HCT116 (cell line): ENCODE results near the gene GNRH2. TPM values are rescaled to one million over a fixed set of nuclear protein-coding genes. Genes with fewer than 3 reads are reported as not detected.

Experiments used
- ATAC-seq: fragments of 200-7000 bp; cut with Tn5 transposase; 2 replicates; pipeline ENCODE4 v1.9.1; 2020; ENCODE audit warnings: mild to moderate bottlenecking, moderate library complexity
- BruUV-seq: library from RNA; stranded (reverse); fragments of 400-500 nt; replicated peaks from 2 replicates; lab custom pipeline; 2021; lab: Mats Ljungman, UMichigan
- CTCF ChIA-PET: fragments of 300-600 bp; sonication (Branson Sonifier 250); formaldehyde crosslinking; loops from one replicate; lab custom pipeline; 2021; ENCODE audit warnings: antibody characterized with exemption; lab: Charles Lee
- POLR2A ChIA-PET: fragments of 300-600, 350-600 bp; sonication (Branson Sonifier 250); formaldehyde crosslinking; loops from one replicate; lab custom pipeline; 2021; ENCODE audit warnings: antibody characterized with exemption; lab: Charles Lee
- RAD21 ChIA-PET, 2 experiments: fragments of 300-600 bp; sonication (Branson Sonifier 250); formaldehyde crosslinking; loops; one replicate each; lab custom pipeline; 2023; ENCODE audit warnings: low total read pairs in 2 of 2; ENCODE audit not compliant: uncharacterized antibody in 2 of 2, unreplicated experiment in 2 of 2, low non-redundant PET in 1 of 2; lab: Charles Lee
- DNase-seq: peaks from one replicate; pipeline ENCODE4 v3.0.0-alpha.2; 2010; ENCODE audit warnings: low read depth, low spot score
- H2AFZ ChIP-seq: fragments of 200-600 bp; shearing (Covaris generic), sonication (generic); 2 replicates; pipeline ENCODE4 v1.6.1; 2017; ENCODE audit warnings: low read depth, mixed run types, mixed read lengths, antibody characterized with exemption, low read length; ENCODE audit not compliant: poor library complexity, severe bottlenecking
- H3K27ac ChIP-seq: 2 replicates; pipeline ENCODE4 v1.5.1; 2012; ENCODE audit warnings: low read depth, low read length
- H3K27me3 ChIP-seq: fragments of 200-600 bp; sonication (generic); 2 replicates; pipeline ENCODE4 v1.6.1; 2016; ENCODE audit warnings: mixed run types, low read length, mixed read lengths; ENCODE audit not compliant: insufficient read depth
- H3K36me3 ChIP-seq, 2 experiments: fragments of 200-500 bp in 1 of 2; fragments of 200-600 bp in 1 of 2; sonication (Bioruptor generic) in 1 of 2; sonication (generic) in 1 of 2; 2 replicates each; pipeline versions ENCODE4 v1.5.1 to v1.6.1; 2014 to 2016; ENCODE audit warnings: low read length in 2 of 2, inconsistent platforms in 1 of 2, mixed read lengths in 1 of 2, mixed run types in 1 of 2; ENCODE audit not compliant: insufficient read depth in 2 of 2, control insufficient read depth in 1 of 2
- H3K4me1 ChIP-seq, 2 experiments: fragments of 200-600 bp in 1 of 2; sonication (generic) in 1 of 2; 2 replicates each; pipeline versions ENCODE4 v1.5.1 to v1.6.1; 2012 to 2017; ENCODE audit warnings: low read length in 2 of 2, inconsistent platforms in 1 of 2, mild to moderate bottlenecking in 1 of 2, mixed read lengths in 1 of 2, mixed run types in 1 of 2, moderate library complexity in 1 of 2; ENCODE audit not compliant: insufficient read depth in 2 of 2, control insufficient read depth in 1 of 2
- H3K4me2 ChIP-seq: fragments of 200-600 bp; sonication (generic); 2 replicates; pipeline ENCODE4 v1.6.1; 2017; ENCODE audit warnings: mixed run types, low read length, mixed read lengths
- H3K4me3 ChIP-seq, 2 experiments: fragments of 200-600 bp in 1 of 2; sonication (generic) in 1 of 2; replicated peaks in 1 of 2; 2 replicates each; pipeline ENCODE4 v1.5.1; 2011 to 2016; ENCODE audit warnings: low read length in 2 of 2, control low read depth in 1 of 2, low read depth in 1 of 2, mild to moderate bottlenecking in 1 of 2, mixed read lengths in 1 of 2, mixed run types in 1 of 2
- H3K79me2 ChIP-seq: fragments of 200-600 bp; sonication (generic); 2 replicates; pipeline ENCODE4 v1.6.1; 2017; ENCODE audit warnings: mild to moderate bottlenecking, mixed run types, low read length, moderate library complexity, mixed read lengths; ENCODE audit not compliant: insufficient read depth
- H3K9ac ChIP-seq: fragments of 200-600 bp; sonication (generic); 2 replicates; pipeline ENCODE4 v1.6.1; 2016; ENCODE audit warnings: low read length, mixed read lengths
- H3K9me2 ChIP-seq: fragments of 200-600 bp; sonication (generic), shearing (Covaris generic); 2 replicates; pipeline ENCODE4 v1.6.1; 2017; ENCODE audit warnings: mixed run types, mild to moderate bottlenecking, moderate library complexity; ENCODE audit not compliant: insufficient read depth
- H3K9me3 ChIP-seq, 2 experiments: fragments of 200-500 bp in 1 of 2; fragments of 200-600 bp in 1 of 2; sonication (Bioruptor generic) in 1 of 2; sonication (generic) in 1 of 2; 2 replicates each; pipeline ENCODE4 v1.6.1; 2014 to 2017; ENCODE audit warnings: low read length in 2 of 2, mixed read lengths in 2 of 2, inconsistent platforms in 1 of 2, low read depth in 1 of 2, mild to moderate bottlenecking in 1 of 2, mixed run types in 1 of 2, moderate library complexity in 1 of 2; ENCODE audit not compliant: control insufficient read depth in 1 of 2, insufficient read depth in 1 of 2
- H4K20me1 ChIP-seq: fragments of 200-600 bp; sonication (generic), shearing (Covaris generic); 2 replicates; pipeline ENCODE4 v1.6.1; 2017; ENCODE audit warnings: mixed run types, mild to moderate bottlenecking, moderate library complexity; ENCODE audit not compliant: insufficient read depth
- ATF3 ChIP-seq: IDR thresholded peaks from 2 replicates; pipeline ENCODE4 v1.6.1; 2012
- CBX3 ChIP-seq: IDR thresholded peaks from 2 replicates; pipeline ENCODE4 v1.6.1; 2012; ENCODE audit warnings: low read depth
- EGR1 ChIP-seq: IDR thresholded peaks from 2 replicates; pipeline ENCODE4 v1.6.1; 2012; ENCODE audit warnings: low read depth
- ELF1 ChIP-seq: IDR thresholded peaks from 2 replicates; pipeline ENCODE4 v1.6.1; 2012; ENCODE audit warnings: low read depth, borderline replicate concordance
- EZH2 ChIP-seq: fragments of 200-600 bp; sonication (generic); IDR thresholded peaks from 2 replicates; pipeline ENCODE4 v1.6.1; 2017; ENCODE audit warnings: antibody characterized with exemption, mixed run types
- EZH2phosphoT487 ChIP-seq: fragments of 200-600 bp; IDR thresholded peaks from 2 replicates; pipeline ENCODE4 v1.6.1; 2018; ENCODE audit warnings: antibody characterized with exemption, borderline replicate concordance
- FOSL1 ChIP-seq: IDR thresholded peaks from 2 replicates; pipeline ENCODE4 v1.6.1; 2012; ENCODE audit warnings: low read depth
- JUND ChIP-seq: IDR thresholded peaks from 2 replicates; pipeline ENCODE4 v1.6.1; 2012
- POLR2A ChIP-seq: IDR thresholded peaks from 2 replicates; pipeline ENCODE4 v1.7.0; 2011; ENCODE audit warnings: borderline replicate concordance; ENCODE audit not compliant: insufficient read depth, insufficient read length; ENCODE audit errors: extremely low read depth
- POLR2AphosphoS5 ChIP-seq: IDR thresholded peaks from 2 replicates; pipeline ENCODE4 v1.6.1; 2011; ENCODE audit warnings: mild to moderate bottlenecking, low read depth, low read length, moderate library complexity
- RAD21 ChIP-seq: IDR thresholded peaks from 2 replicates; pipeline ENCODE4 v1.6.1; 2012; ENCODE audit warnings: low read depth, mild to moderate bottlenecking
- REST ChIP-seq: IDR thresholded peaks from 2 replicates; pipeline ENCODE4 v1.6.1; 2012; ENCODE audit warnings: low read depth
- SIN3A ChIP-seq: IDR thresholded peaks from 2 replicates; pipeline ENCODE4 v1.6.1; 2012; ENCODE audit warnings: low read depth
- SP1 ChIP-seq: IDR thresholded peaks from 2 replicates; pipeline ENCODE4 v1.6.1; 2012; ENCODE audit warnings: low read depth
- SRF ChIP-seq: IDR thresholded peaks from 2 replicates; pipeline ENCODE4 v1.6.1; 2012; ENCODE audit warnings: low read depth
- YY1 ChIP-seq: IDR thresholded peaks from 2 replicates; pipeline ENCODE4 v1.6.1; 2011; ENCODE audit warnings: low read length, low read depth, moderate library complexity, mild to moderate bottlenecking; ENCODE audit not compliant: insufficient replicate concordance; ENCODE audit errors: extremely low read depth
- ZBTB33 ChIP-seq: IDR thresholded peaks from 2 replicates; pipeline ENCODE4 v1.6.1; 2011; ENCODE audit warnings: mild to moderate bottlenecking, low read length, moderate library complexity; ENCODE audit not compliant: insufficient replicate concordance; ENCODE audit errors: extremely low read depth
- ZFX ChIP-seq: fragments of 450-650 bp; IDR thresholded peaks from 2 replicates; pipeline ENCODE4 v1.6.1; 2017
- ZNF274 ChIP-seq: fragments of 200-500 bp; sonication (Bioruptor generic); IDR thresholded peaks from 2 replicates; pipeline ENCODE4 v1.6.1; 2014; ENCODE audit warnings: mild to moderate bottlenecking, low read depth, low read length, inconsistent platforms
- intact Hi-C: fragments of 100-400 bp; cut with micrococcal nuclease; formaldehyde crosslinking; loops from 2 replicates; pipeline ENCODE4 v1.10.0; 2022
- total RNA-seq: library from RNA; stranded (reverse); gene quantifications from one replicate; pipeline ENCODE4 v1.2.1, GENCODE V29; 2021; ENCODE audit not compliant: unreplicated experiment
- TF ChIP-seq, protein P1 (sequence below), 3 experiments: fragments of 200-600 bp in 1 of 3; sonication (generic) in 1 of 3; IDR thresholded peaks in 2 of 3; conservative IDR thresholded peaks in 1 of 3; 2 replicates each; pipeline ENCODE4 v1.5.1; 2012 to 2017; ENCODE audit warnings: low read depth in 2 of 3, low read length in 2 of 3, antibody characterized with exemption in 1 of 3, borderline replicate concordance in 1 of 3, control low read depth in 1 of 3, mild to moderate bottlenecking in 1 of 3, mixed read lengths in 1 of 3, mixed run types in 1 of 3, moderate library complexity in 1 of 3; ENCODE audit not compliant: insufficient read depth in 1 of 3

GNRH2 gene
- total RNA-seq, 1 experiment from 2014 or later: 0.32 TPM

DNA sequence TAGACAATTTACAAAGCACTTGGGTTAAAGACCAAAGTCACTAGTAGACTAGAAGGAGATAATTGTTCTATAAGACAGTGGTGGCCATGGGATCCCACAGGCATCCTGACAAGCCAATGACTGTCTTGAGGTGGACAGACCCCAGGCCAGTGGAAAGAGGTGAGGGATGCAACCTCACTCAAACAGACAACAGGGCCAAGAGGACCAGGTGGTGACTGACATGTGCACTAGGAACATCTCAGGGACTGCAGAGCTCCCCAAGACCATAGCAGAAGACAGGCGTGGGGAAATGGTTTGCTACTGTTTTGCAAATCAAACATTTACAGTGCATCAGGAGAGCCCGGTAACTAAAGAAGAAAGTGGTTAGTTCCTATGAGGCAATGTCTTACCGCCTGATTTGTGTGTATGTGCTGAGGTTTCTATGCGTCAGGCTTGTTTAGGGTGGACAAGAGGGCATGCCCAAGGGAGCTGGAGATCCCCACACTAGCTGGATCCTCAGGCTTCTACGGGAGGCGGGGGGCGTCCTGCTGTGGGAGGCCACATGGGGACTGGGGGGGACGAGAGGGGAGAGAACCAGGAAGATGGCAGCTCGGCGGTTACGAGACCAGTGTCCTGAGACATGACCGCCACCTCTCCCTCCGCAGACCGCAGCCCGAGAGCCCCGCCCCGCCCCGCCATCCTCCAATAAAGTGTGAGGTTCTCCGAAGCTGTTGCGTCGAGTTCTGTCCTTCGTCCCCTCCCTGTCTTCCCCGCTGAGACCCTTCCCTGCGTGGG is 1.8 kb downstream of the GNRH2 start:
- no peak for DNase-seq
- POLR2A ChIA-PET: no interaction called here

More for the DNA sequence above, 1.8 kb downstream of the GNRH2 start:
- H3K27ac ChIP-seq: peak overlapping the region; percentile 87
- peak overlapping the region; percentile 29 for H2AFZ ChIP-seq
- no peaks in the 10 kb centered on the region for H3K9me2 ChIP-seq
- peaks cover 4 to 27% of the 10 kb centered on the region in 2 experiments; a peak in 3 of 4 replicates for H3K4me1 ChIP-seq
- BruUV-seq: TSS peak; percentile 52
- H4K20me1 ChIP-seq: no peaks in the 10 kb centered on the region
- peak overlapping the region; percentile 97 for H3K4me2 ChIP-seq
- peak; percentile 78 for ATAC-seq
- intact Hi-C loops: no loop called here
- H3K9ac ChIP-seq: peak overlapping the region; percentile 88
- CTCF ChIA-PET: interaction anchor here (1.2 kb wide), 1 partner anchor 9 kb away, joined by 6 read pairs; no protein-coding TSS in a partner anchor
- no peaks in the 10 kb centered on the region for H3K27me3 ChIP-seq
- no peaks in the 10 kb centered on the region for H3K9me3 ChIP-seq
- peak overlapping the region; percentile 73 to 97 for H3K4me3 ChIP-seq
- RAD21 ChIA-PET: interaction anchor here in 1 of 2 experiments (0.7 kb wide), 1 partner anchor 28 kb away, joined by 7 read pairs; no protein-coding TSS in a partner anchor
- peaks cover 5 to 13% of the 10 kb centered on the region in 2 experiments; a peak in 2 of 4 replicates for H3K36me3 ChIP-seq
- no peak for TF ChIP-seq YY1
- TF ChIP-seq ATF3: no peak
- TF ChIP-seq EGR1: no peak
- TF ChIP-seq ZNF274: no peak
- TF ChIP-seq FOSL1: no peak
- TF ChIP-seq CBX3: no peak
- TF ChIP-seq POLR2A: no peak
- TF ChIP-seq SRF: no peak
- TF ChIP-seq EZH2phosphoT487: no peak
- no peak for TF ChIP-seq SIN3A
- TF ChIP-seq, protein P1, sequence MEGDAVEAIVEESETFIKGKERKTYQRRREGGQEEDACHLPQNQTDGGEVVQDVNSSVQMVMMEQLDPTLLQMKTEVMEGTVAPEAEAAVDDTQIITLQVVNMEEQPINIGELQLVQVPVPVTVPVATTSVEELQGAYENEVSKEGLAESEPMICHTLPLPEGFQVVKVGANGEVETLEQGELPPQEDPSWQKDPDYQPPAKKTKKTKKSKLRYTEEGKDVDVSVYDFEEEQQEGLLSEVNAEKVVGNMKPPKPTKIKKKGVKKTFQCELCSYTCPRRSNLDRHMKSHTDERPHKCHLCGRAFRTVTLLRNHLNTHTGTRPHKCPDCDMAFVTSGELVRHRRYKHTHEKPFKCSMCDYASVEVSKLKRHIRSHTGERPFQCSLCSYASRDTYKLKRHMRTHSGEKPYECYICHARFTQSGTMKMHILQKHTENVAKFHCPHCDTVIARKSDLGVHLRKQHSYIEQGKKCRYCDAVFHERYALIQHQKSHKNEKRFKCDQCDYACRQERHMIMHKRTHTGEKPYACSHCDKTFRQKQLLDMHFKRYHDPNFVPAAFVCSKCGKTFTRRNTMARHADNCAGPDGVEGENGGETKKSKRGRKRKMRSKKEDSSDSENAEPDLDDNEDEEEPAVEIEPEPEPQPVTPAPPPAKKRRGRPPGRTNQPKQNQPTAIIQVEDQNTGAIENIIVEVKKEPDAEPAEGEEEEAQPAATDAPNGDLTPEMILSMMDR (IDR thresholded peaks at IDR 0.05 in 2 of 3, conservative IDR thresholded peaks at IDR 0.05 in 1 of 3; ENCODE audit: borderline replicate concordance in 1 of 3, insufficient read depth in 1 of 3, low read depth in 2 of 3, low read length in 2 of 3): no peak
- TF ChIP-seq ZFX: no peak
- no peak for TF ChIP-seq RAD21
- TF ChIP-seq POLR2AphosphoS5: no peak
- no peak for TF ChIP-seq ELF1
- TF ChIP-seq EZH2: no peak
- no peak for TF ChIP-seq REST
- no peak for TF ChIP-seq JUND
- no peak for TF ChIP-seq ZBTB33
- TF ChIP-seq SP1: no peak
- peaks cover 27% of the 10 kb centered on the region for H3K79me2 ChIP-seq
